ENCODE measurements around the gene AACS. TPM values are rescaled to one million over a fixed set of nuclear protein-coding genes. Genes with fewer than 3 reads are reported as not detected.

Gene AACS, protein sequence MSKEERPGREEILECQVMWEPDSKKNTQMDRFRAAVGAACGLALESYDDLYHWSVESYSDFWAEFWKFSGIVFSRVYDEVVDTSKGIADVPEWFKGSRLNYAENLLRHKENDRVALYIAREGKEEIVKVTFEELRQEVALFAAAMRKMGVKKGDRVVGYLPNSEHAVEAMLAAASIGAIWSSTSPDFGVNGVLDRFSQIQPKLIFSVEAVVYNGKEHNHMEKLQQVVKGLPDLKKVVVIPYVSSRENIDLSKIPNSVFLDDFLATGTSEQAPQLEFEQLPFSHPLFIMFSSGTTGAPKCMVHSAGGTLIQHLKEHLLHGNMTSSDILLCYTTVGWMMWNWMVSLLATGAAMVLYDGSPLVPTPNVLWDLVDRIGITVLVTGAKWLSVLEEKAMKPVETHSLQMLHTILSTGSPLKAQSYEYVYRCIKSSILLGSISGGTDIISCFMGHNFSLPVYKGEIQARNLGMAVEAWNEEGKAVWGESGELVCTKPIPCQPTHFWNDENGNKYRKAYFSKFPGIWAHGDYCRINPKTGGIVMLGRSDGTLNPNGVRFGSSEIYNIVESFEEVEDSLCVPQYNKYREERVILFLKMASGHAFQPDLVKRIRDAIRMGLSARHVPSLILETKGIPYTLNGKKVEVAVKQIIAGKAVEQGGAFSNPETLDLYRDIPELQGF
- 31.9 and 32.2 TPM in 2 replicates for total RNA-seq
- long read RNA-seq, transcript AACS-201 (18 exons, 3,316 nt), result major isoform, 6 of 20 reads
- long read RNA-seq, partial matches to known transcripts, result 6 of 20 reads
- long read RNA-seq, other reads (novel, unspliced or antisense), result 8 of 20 reads

DNA sequence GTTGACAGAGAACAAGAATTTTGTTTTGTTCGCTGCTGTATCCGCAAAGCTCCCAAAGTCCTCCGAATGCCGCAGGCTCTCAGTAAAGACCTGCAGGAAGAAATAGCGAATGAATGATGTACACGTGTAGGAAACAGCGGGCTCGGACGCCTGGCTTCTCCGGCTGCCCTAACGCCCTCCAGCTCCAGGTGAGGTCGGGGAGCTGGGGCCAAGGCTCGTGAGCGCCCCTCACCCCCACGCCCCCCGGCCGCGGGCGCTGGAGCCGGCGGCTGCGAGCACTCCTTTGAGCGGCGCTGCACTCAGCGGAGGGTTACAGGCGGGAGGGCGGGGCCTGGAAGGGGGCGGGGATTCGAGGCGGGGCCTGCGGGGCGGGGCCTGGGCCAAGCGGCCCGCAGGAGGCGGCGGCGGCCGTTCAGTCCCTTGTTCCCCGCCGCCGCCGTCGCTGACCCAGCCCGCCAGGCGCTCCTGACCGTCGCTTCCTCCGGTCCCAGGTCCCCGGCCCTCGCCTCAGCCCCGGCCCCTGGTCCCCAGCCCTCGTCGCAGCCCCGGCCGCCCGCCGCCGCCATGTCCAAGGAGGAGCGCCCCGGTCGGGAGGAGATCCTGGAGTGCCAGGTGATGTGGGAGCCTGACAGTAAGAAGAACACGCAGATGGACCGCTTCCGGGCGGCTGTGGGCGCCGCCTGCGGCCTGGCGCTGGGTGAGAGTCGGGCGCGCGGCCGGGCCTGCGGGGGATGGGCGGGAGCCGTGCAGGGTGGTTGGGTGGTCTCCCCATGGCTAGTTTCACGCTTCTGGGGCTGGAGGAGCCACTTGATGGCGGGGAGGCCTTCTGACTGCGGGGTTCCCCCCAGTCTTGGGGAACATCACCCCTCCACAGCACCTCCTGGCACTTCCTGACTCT is at the start of gene AACS:
Gene AACS, plus strand, starts transcription at position 415 of the 898 bp plus-strand sequence. Its CDS starts 150 bp downstream, at position 565.
- H3K4me3 Mint-ChIP-seq, result peak within 1 kb of the TSS; percentile 89
- H3K9me3 Mint-ChIP-seq, result peaks cover 1% of the 10 kb centered on the region
- peaks cover 16% of the 10 kb centered on the region for H3K27me3 Mint-ChIP-seq (ENCODE audit: low read depth)
- peak; percentile 73 for DNase-seq (ENCODE audit: low read depth, low spot score)
- H3K36me3 Mint-ChIP-seq (ENCODE audit: low read depth), result peaks cover 5% of the 10 kb centered on the region
- no peak within 1 kb of the TSS for H3K27ac Mint-ChIP-seq (ENCODE audit: unreplicated experiment)
- peaks cover 23% of the 10 kb centered on the region for H3K4me1 Mint-ChIP-seq
- TF ChIP-seq, protein P1, sequence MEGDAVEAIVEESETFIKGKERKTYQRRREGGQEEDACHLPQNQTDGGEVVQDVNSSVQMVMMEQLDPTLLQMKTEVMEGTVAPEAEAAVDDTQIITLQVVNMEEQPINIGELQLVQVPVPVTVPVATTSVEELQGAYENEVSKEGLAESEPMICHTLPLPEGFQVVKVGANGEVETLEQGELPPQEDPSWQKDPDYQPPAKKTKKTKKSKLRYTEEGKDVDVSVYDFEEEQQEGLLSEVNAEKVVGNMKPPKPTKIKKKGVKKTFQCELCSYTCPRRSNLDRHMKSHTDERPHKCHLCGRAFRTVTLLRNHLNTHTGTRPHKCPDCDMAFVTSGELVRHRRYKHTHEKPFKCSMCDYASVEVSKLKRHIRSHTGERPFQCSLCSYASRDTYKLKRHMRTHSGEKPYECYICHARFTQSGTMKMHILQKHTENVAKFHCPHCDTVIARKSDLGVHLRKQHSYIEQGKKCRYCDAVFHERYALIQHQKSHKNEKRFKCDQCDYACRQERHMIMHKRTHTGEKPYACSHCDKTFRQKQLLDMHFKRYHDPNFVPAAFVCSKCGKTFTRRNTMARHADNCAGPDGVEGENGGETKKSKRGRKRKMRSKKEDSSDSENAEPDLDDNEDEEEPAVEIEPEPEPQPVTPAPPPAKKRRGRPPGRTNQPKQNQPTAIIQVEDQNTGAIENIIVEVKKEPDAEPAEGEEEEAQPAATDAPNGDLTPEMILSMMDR (conservative IDR thresholded peaks at IDR 0.05), result no peak

DNA sequence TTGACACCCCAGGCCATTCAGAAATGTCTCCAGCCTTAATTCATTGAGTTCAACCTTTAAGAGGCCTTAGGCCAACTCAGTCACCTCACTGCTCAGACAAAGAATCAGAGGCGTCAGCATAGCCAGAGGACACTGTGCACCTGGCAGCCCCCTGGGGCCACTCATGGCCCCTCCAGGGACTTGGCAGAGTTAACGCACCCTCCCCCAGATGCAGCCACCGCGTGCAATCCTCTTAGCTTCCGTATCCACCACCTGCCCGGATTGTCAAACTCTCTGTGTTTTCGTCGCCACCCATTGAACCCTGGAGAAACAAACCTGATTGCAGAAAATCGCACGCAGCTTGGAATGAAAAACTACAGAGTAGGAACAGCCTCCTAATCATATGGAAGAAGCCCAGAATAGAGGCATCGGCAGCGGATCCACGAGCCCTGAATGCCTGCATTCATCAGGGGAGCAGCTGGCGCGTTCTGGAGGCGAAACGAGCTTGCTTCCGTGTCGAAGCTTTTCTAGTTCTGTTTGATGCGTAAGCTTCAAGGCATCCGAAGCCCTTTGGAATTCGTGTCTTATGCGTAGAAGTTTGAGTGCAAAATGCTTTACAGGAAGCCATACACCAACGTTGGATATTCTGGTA is 49.4 kb upstream of the AACS start:
- no peak for DNase-seq (ENCODE audit: low read depth, low spot score)
- Mint-ChIP-seq H3K4me1 (peaks cover 5% of the 10 kb centered on the region), H3K4me3 (no peak overlapping the region), H3K36me3 (ENCODE audit: low read depth) (peaks cover 2% of the 10 kb centered on the region), H3K9me3 (no peaks in the 10 kb centered on the region), H3K27ac (ENCODE audit: unreplicated experiment) (peak overlapping the region; percentile 28), H3K27me3 (ENCODE audit: low read depth) (no peaks in the 10 kb centered on the region)
- TF ChIP-seq, protein P1 (conservative IDR thresholded peaks at IDR 0.05), result no peak

DNA sequence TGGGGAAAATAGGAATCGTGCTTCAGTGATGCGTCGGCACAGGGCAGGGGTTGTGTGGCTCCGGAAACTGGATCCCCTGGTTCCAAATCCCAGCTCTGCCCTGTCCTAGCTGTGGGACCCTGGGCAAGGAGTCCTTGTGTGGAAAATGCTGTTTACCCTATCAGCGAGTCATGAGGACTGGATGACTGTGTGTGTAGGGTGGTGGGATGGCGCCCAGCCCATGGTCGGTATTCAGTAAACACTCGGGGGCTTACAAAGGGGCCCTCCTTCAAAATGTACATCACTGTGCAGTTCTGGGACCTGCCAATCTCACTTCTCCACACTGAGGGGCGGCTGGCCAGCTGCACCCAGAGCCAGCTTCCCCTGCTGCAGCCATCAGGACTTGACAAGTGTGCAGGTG is 47.4 kb upstream of the AACS start:
- TF ChIP-seq, protein P1 (conservative IDR thresholded peaks at IDR 0.05), result no peak
- no peak for DNase-seq (ENCODE audit: low read depth, low spot score)
- no peaks in the 10 kb centered on the region for H3K9me3 Mint-ChIP-seq
- H3K27ac Mint-ChIP-seq (ENCODE audit: unreplicated experiment), result no peak overlapping the region
- H3K4me1 Mint-ChIP-seq, result peaks cover 5% of the 10 kb centered on the region
- no peaks in the 10 kb centered on the region for H3K27me3 Mint-ChIP-seq (ENCODE audit: low read depth)
- peaks cover 11% of the 10 kb centered on the region for H3K36me3 Mint-ChIP-seq (ENCODE audit: low read depth)
- H3K4me3 Mint-ChIP-seq, result no peak overlapping the region

DNA sequence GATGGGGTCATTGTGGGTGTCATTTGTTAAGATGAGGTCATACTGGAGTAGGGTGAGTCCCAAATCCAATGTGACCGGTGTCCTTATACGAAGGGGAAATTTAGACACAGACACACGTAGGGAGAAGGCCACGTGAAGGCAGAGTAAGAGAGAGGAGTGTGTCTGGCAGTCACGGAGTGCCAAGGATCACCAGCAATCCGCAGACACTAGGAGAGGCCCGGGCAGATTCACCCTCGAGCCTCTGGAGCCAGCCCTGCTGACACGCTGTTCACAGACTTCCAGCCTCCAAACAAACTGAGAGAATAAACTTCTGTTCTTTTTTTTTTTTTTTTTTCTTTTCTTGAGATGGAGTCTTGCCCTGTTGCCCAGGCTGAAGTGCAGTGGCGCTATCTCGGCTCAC is 46.9 kb upstream of the AACS start:
- DNase-seq (ENCODE audit: low read depth, low spot score), result no peak
- Mint-ChIP-seq H3K27ac (ENCODE audit: unreplicated experiment) (peak overlapping the region; percentile 83), H3K9me3 (peaks cover 2% of the 10 kb centered on the region), H3K4me1 (peaks cover 5% of the 10 kb centered on the region), H3K36me3 (ENCODE audit: low read depth) (peaks cover 16% of the 10 kb centered on the region), H3K27me3 (ENCODE audit: low read depth) (no peaks in the 10 kb centered on the region), H3K4me3 (no peak overlapping the region)
- TF ChIP-seq, protein P1 (conservative IDR thresholded peaks at IDR 0.05), result no peak

Data from neural crest cell (in vitro differentiated cells).